Suprapubic skin (tissue), 4 donors: Measurements from ENCODE around the gene RGL4.

Source experiments
- CTCF ChIP-seq, 2 donors: fragments of 200-600 bp in 1 of 2; fragments of 450-650 bp in 1 of 2; sonication (generic) in 1 of 2; IDR thresholded peaks; one replicate each; pipeline ENCODE4 v1.5.1; 2016 to 2019; ENCODE audit warnings: antibody characterized with exemption in 2 of 2, mild to moderate bottlenecking in 1 of 2, moderate library complexity in 1 of 2
- POLR2A ChIP-seq, 2 donors: fragments of 450-650 bp; IDR thresholded peaks; one replicate each; pipeline ENCODE4 v1.6.1; 2017; ENCODE audit warnings: antibody characterized with exemption in 2 of 2, mild to moderate bottlenecking in 2 of 2, moderate library complexity in 2 of 2
- POLR2AphosphoS5 ChIP-seq, 3 donors: sonication (generic); formaldehyde crosslinking; IDR thresholded peaks; one replicate each; pipeline ENCODE4 v1.6.1; 2017; ENCODE audit warnings: antibody characterized with exemption in 3 of 3

DNA sequence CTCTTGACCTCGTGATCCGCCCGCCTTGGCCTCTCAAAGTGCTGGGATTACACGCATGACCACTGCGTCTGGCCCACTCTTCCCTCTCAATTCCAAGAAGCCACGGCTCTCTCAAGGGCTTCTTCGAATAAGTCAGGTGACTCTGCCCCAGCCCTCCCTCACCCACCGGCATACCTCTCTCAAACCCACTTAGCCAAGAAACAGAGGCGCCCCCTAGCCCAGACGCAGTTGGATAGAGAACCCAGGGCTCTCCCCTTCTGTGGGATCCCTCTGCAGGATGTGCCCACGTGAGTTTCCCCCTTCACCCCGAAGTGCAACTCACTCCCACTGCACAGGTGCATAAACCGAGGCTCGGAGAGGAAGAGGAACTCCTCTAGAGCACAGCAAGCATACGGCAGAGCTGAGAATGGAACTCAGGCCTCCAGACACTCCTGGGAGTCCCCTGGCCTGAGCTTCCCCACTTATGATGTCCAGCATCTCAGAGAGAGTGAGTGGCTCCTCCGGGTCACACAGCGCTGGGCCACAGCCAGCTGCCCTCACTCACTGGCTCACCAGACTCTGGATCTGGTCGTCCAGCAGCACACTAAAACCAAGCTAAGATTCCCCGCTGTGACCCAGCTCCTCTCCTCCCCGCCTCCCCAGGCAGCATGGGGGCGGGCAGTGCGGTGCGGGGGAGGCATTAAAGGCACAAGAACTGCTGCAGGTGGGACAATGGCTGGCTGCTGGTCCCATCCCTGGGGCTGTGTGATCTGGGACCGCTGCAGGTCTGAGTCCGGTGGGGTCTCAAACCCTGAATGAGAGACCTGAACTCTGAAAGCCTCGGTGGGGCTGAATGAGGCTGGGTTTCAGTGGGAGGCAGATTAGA lies 16.8 kb upstream of the RGL4 start:
- no peak for TF ChIP-seq CTCF (IDR thresholded peaks at IDR 0.05)
- TF ChIP-seq POLR2A (IDR thresholded peaks at IDR 0.05), result no peak
- TF ChIP-seq POLR2AphosphoS5 (IDR thresholded peaks at IDR 0.05), result no peak
